ENCODE measurements around the gene IQUB.
"Not testable (repeated sequence)": the region's sequence is repeated elsewhere in the genome, so short reads cannot be mapped to it uniquely, and the experiment has no call there.

Gene IQUB

GRCh38 chr7:123415625-123416024 lies 118.8 kb downstream of the IQUB start:
- no peak for DNase-seq (ENCODE audit: low read depth in 2 of 2)

GRCh38 chr7:123410273-123410904 lies 124.0 kb downstream of the IQUB start:
- no peak for DNase-seq (ENCODE audit: low read depth in 2 of 2)

GRCh38 chr7:123407951-123408350 lies 126.4 kb downstream of the IQUB start:
- DNase-seq (ENCODE audit: low read depth in 2 of 2): not testable (repeated sequence)

Measured in stimulated activated CD4-positive, alpha-beta T cell treated with anti-CD3 and anti-CD28 coated beads, Interleukin-15, amount 100 ng/mL, for 48 hours (primary cell).